A673 (cell line): ENCODE data around the gene NFATC1.

Experiments used
- CTCF ChIP-seq: fragments of 300-800, 200-600 bp; sonication (generic); conservative IDR thresholded peaks from 2 replicates; pipeline ENCODE4 v1.5.1; 2017; ENCODE audit warnings: low read depth, mild to moderate bottlenecking, antibody characterized with exemption, low read length, moderate library complexity, mixed read lengths
- EZH2 ChIP-seq: fragments of 200-600 bp; sonication (generic); IDR thresholded peaks from 2 replicates; pipeline ENCODE4 v1.6.1; 2017; ENCODE audit warnings: borderline replicate concordance, low read depth, mild to moderate bottlenecking, mixed read lengths, antibody characterized with exemption, low read length; ENCODE audit not compliant: poor library complexity, severe bottlenecking

- TF ChIP-seq CTCF: no peak
- no peak for TF ChIP-seq EZH2
Observed at GRCh38 chr18:79487183-79487800, 91.6 kb downstream of the NFATC1 start.
